Brain pericyte (primary cell): ENCODE results near the gene MTTP.

Source experiments
- DNase-seq: peaks from one replicate; pipeline ENCODE4 v3.0.0-alpha.2; 2012; ENCODE audit warnings: low read depth, low spot score

MTTP gene

GRCh38 chr4:99669084-99669483, 94.5 kb downstream of the MTTP start:
- no peak for DNase-seq

GRCh38 chr4:99670409-99671073, 95.9 kb downstream of the MTTP start:
- DNase-seq, result no peak
